GM10266 (cell line): ENCODE results near the gene CCDC60.
"Not testable (repeated sequence)": the region's sequence is repeated elsewhere in the genome, so short reads cannot be mapped to it uniquely, and the experiment has no call there.

Experiments used
- DNase-seq: peaks from one replicate; pipeline ENCODE4 v3.0.0; 2012; ENCODE audit errors: extremely low spot score
- TF ChIP-seq, protein P1 (sequence below): IDR thresholded peaks from 2 replicates; pipeline ENCODE4 v1.5.1; 2012; ENCODE audit warnings: mild to moderate bottlenecking, low read depth; ENCODE audit not compliant: control insufficient read depth, insufficient read depth; ENCODE audit errors: missing control alignments

CCDC60 gene

GRCh38 chr12:119338593-119339363 is 4.2 kb downstream of the CCDC60 start:
- TF ChIP-seq, protein P1, sequence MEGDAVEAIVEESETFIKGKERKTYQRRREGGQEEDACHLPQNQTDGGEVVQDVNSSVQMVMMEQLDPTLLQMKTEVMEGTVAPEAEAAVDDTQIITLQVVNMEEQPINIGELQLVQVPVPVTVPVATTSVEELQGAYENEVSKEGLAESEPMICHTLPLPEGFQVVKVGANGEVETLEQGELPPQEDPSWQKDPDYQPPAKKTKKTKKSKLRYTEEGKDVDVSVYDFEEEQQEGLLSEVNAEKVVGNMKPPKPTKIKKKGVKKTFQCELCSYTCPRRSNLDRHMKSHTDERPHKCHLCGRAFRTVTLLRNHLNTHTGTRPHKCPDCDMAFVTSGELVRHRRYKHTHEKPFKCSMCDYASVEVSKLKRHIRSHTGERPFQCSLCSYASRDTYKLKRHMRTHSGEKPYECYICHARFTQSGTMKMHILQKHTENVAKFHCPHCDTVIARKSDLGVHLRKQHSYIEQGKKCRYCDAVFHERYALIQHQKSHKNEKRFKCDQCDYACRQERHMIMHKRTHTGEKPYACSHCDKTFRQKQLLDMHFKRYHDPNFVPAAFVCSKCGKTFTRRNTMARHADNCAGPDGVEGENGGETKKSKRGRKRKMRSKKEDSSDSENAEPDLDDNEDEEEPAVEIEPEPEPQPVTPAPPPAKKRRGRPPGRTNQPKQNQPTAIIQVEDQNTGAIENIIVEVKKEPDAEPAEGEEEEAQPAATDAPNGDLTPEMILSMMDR: no peak
- no peak for DNase-seq

GRCh38 chr12:119340578-119340977 is 6.0 kb downstream of the CCDC60 start:
- DNase-seq: no peak
- TF ChIP-seq, protein P1: no peak

- TF ChIP-seq, protein P1: no peak
- DNase-seq: no peak
Observed at GRCh38 chr12:119341020-119341419, 6.5 kb downstream of the CCDC60 start.

DNA sequence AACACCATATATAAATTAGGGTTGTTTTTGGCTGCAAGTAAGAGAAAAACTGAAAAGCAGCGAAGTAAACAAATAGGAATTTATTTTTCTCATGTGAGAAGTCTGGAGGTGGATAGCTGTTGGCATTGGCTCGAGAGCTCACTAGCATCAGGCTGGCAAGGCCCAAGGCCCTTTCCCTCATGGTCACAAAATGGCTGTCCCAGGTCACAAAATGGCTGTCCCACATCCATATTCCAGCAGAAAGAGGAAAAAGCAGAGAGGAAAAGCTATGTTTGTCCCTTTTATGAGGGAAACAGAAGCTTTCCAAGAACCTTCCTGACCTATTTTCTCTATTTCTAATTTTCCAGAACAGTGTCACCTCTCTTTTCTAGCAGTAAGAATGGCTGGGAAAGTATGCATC is 7.5 kb downstream of the CCDC60 start:
- DNase-seq: no peak
- TF ChIP-seq, protein P1: no peak

- TF ChIP-seq, protein P1: no peak
- no peak for DNase-seq
Observed at GRCh38 chr12:119343130-119343529, 8.6 kb downstream of the CCDC60 start.

- no peak for DNase-seq
- TF ChIP-seq, protein P1: no peak
Observed at GRCh38 chr12:119354172-119354571, 19.6 kb downstream of the CCDC60 start.

DNA sequence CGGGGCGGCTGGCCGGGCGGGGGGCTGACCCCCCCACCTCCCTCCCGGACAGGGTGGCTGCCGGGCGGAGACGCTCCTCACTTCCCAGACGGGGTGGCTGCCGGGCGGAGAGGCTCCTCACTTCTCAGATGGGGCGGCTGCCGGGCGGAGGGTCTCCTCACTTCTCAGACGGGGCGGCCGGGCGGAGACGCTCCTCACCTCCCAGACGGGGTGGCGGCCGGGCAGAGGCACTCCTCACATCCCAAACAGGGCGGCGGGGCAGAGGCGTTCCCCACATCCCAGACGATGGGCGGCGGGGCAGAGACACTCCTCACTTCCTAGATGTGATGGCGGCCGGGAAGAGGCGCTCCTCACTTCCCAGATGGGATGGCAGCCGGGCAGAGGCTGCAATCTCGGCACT is 25.8 kb downstream of the CCDC60 start:
- not testable (repeated sequence) for DNase-seq
